GM18909 (cell line): ENCODE data around the gene NOL6.
"Not testable (repeated sequence)": the region's sequence is repeated elsewhere in the genome, so short reads cannot be mapped to it uniquely, and the experiment has no call there.

Experiments used
- ATAC-seq: cut with Tn5 transposase; IDR thresholded peaks from one replicate; pipeline ENCODE4 v1.9.1; 2021; ENCODE audit warnings: mild to moderate bottlenecking; ENCODE audit not compliant: unreplicated experiment, poor library complexity

NOL6 gene

GRCh38 chr9:33435821-33436277, 37.9 kb downstream of the NOL6 start:
- ATAC-seq, result no peak

- ATAC-seq, result no peak
These were observed 39.2 kb downstream of the NOL6 start for GRCh38 chr9:33434317-33435105.

- no peak for ATAC-seq
These were observed 39.9 kb downstream of the NOL6 start for GRCh38 chr9:33433871-33434270.

- no peak for ATAC-seq
These were observed 42.3 kb downstream of the NOL6 start for GRCh38 chr9:33431420-33431819.

GRCh38 chr9:33430942-33431341, 42.8 kb downstream of the NOL6 start:
- ATAC-seq, result no peak

- ATAC-seq, result no peak
These were observed 44.3 kb downstream of the NOL6 start for GRCh38 chr9:33429256-33429985.

GRCh38 chr9:33426843-33427293, 46.9 kb downstream of the NOL6 start:
- ATAC-seq, result no peak

GRCh38 chr9:33425128-33425533, 48.6 kb downstream of the NOL6 start:
- ATAC-seq, result no peak

GRCh38 chr9:33424492-33424891, 49.2 kb downstream of the NOL6 start:
- not testable (repeated sequence) for ATAC-seq

- ATAC-seq, result not testable (repeated sequence)
These were observed 49.7 kb downstream of the NOL6 start for GRCh38 chr9:33424043-33424442.

GRCh38 chr9:33419708-33420303, 53.9 kb downstream of the NOL6 start:
- ATAC-seq, result no peak

- ATAC-seq, result no peak
These were observed 55.6 kb downstream of the NOL6 start for GRCh38 chr9:33418090-33418489.

- ATAC-seq, result no peak
These were observed 56.7 kb downstream of the NOL6 start for GRCh38 chr9:33416996-33417395.

- ATAC-seq, result peak; percentile 67
These were observed 58.2 kb downstream of the NOL6 start for GRCh38 chr9:33415501-33416038.

- no peak for ATAC-seq
These were observed 58.7 kb downstream of the NOL6 start for GRCh38 chr9:33414889-33415500.

GRCh38 chr9:33414268-33414667, 59.5 kb downstream of the NOL6 start:
- no peak for ATAC-seq
